CD4-positive, alpha-beta memory T cell (primary cell): ENCODE results near the gene TMEM25. TPM values are rescaled to one million over a fixed set of nuclear protein-coding genes. Genes with fewer than 3 reads are reported as not detected.

ENCODE experiments used
- CTCF ChIA-PET: fragments of 350-600 bp; sonication (Branson Sonifier 250); formaldehyde crosslinking; loops from one replicate; lab custom pipeline; 2021; ENCODE audit warnings: inconsistent platforms; ENCODE audit not compliant: partially characterized antibody; lab: Charles Lee
- POLR2A ChIA-PET: fragments of 350-600 bp; sonication (Branson Sonifier 250); formaldehyde crosslinking; loops from one replicate; lab custom pipeline; 2021; ENCODE audit not compliant: partially characterized antibody; lab: Charles Lee
- DNase-seq, 5 donors: peaks; one replicate each; pipeline versions ENCODE4 v3.0.0 to v3.0.0-alpha.2; 2020 to 2022; ENCODE audit warnings: mixed read lengths in 1 of 5
- H3K27ac ChIP-seq: one replicate; pipeline ENCODE4 v1.7.0; 2013; ENCODE audit warnings: low read depth, low read length
- H3K27me3 ChIP-seq: 2 replicates; pipeline ENCODE4 v1.7.0; 2013; ENCODE audit warnings: mild to moderate bottlenecking, low read length, moderate library complexity; ENCODE audit not compliant: insufficient read depth
- H3K36me3 ChIP-seq: 2 replicates; pipeline ENCODE4 v1.7.0; 2013; ENCODE audit warnings: mild to moderate bottlenecking, low read length, moderate library complexity; ENCODE audit not compliant: insufficient read depth
- H3K4me1 ChIP-seq: 2 replicates; pipeline ENCODE4 v1.7.0; 2013; ENCODE audit warnings: mild to moderate bottlenecking, low read length, moderate library complexity; ENCODE audit not compliant: insufficient read depth
- H3K4me3 ChIP-seq, 2 donors: one replicate each; pipeline ENCODE4 v1.7.0; 2013; ENCODE audit warnings: low read length in 2 of 2, mild to moderate bottlenecking in 1 of 2
- H3K9me3 ChIP-seq, 2 donors: one replicate each; pipeline ENCODE4 v1.7.0; 2013; ENCODE audit warnings: low read length in 2 of 2, control low read depth in 1 of 2; ENCODE audit not compliant: control insufficient read depth in 1 of 2
- H3K27ac Mint-ChIP-seq, 7 donors: one replicate each; pipeline ENCODE4 v1.8.0; 2020 to 2021; ENCODE audit warnings: mixed read lengths in 7 of 7, mild to moderate bottlenecking in 6 of 7, inconsistent platforms in 3 of 7, moderate library complexity in 3 of 7
- H3K27me3 Mint-ChIP-seq, 2 donors: one replicate each; pipeline ENCODE4 v1.8.0; 2020 to 2021; ENCODE audit warnings: mixed read lengths in 2 of 2
- H3K36me3 Mint-ChIP-seq, 2 donors: one replicate each; pipeline ENCODE4 v1.8.0; 2020 to 2021; ENCODE audit warnings: mixed read lengths in 2 of 2, inconsistent platforms in 1 of 2, mild to moderate bottlenecking in 1 of 2
- H3K4me1 Mint-ChIP-seq, 4 donors: one replicate each; pipeline ENCODE4 v1.8.0; 2020 to 2021; ENCODE audit warnings: mixed read lengths in 4 of 4, mild to moderate bottlenecking in 1 of 4
- H3K4me3 Mint-ChIP-seq, 8 donors: one replicate each; pipeline ENCODE4 v1.8.0; 2020 to 2021; ENCODE audit warnings: mixed read lengths in 8 of 8, mild to moderate bottlenecking in 7 of 8, moderate library complexity in 6 of 8, inconsistent platforms in 3 of 8
- H3K9me3 Mint-ChIP-seq, 8 donors: one replicate each; pipeline ENCODE4 v1.8.0; 2020 to 2021; ENCODE audit warnings: mixed read lengths in 8 of 8, mild to moderate bottlenecking in 5 of 8, inconsistent platforms in 3 of 8, moderate library complexity in 1 of 8
- intact Hi-C: fragments of 100-400 bp; cut with micrococcal nuclease; formaldehyde crosslinking; loops from one replicate; pipeline ENCODE4 v1.15.1; 2023
- polyA plus RNA-seq, 2 donors: library from polyadenylated mRNA; unstranded; fragments of 300-500 nt; fragmentation: Illumina TruSeq; gene quantifications; one replicate each; pipeline ENCODE4 v1.2.3, GENCODE V29; 2021
- total RNA-seq, 2 experiments: library from RNA; stranded (reverse); gene quantifications; one replicate each; pipeline ENCODE4 v1.2.3, GENCODE V29; 2021

Gene TMEM25
- total and polyA plus RNA-seq, 4 experiments from 2014 or later = 16.5 to 26.5 (median 19.8) TPM

DNA sequence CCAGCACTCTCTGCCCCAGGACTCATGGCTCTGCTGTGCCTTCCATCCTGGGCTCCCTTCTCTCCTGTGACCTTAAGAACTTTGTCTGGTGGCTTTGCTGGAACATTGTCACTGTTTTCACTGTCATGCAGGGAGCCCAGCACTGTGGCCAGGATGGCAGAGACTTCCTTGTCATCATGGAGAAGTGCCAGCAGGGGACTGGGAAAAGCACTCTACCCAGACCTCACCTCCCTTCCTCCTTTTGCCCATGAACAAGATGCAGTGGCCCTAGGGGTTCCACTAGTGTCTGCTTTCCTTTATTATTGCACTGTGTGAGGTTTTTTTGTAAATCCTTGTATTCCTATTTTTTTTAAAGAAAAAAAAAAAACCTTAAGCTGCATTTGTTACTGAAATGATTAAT, 6.6 kb upstream of the TMEM25 start:
- no peaks in the 10 kb centered on the region for H3K9me3 ChIP-seq
- no peak overlapping the region for H3K27ac ChIP-seq
- Mint-ChIP-seq H3K9me3 (peaks cover 0 to 2% (median 0%) of the 10 kb centered on the region in 8 donors), H3K27me3 (no peaks in the 10 kb centered on the region), H3K4me3 (no peak overlapping the region), H3K27ac (peak overlapping the region in 1 of 7 donors; percentile 60), H3K36me3 (peaks cover 30 to 48% of the 10 kb centered on the region in 2 donors), H3K4me1 (peaks cover 10 to 26% (median 15%) of the 10 kb centered on the region in 4 donors)
- no peak for DNase-seq
- peaks cover 12% of the 10 kb centered on the region for H3K4me1 ChIP-seq
- CTCF ChIA-PET = interaction anchor here (1.4 kb wide), 1 partner anchor 151 kb away, joined by 3 read pairs; no protein-coding TSS in a partner anchor
- intact Hi-C loops = no loop called here
- H3K4me3 ChIP-seq = no peak overlapping the region
- peaks cover 39% of the 10 kb centered on the region for H3K36me3 ChIP-seq
- POLR2A ChIA-PET = interaction anchor here (0.9 to 1.0 kb wide), 2 partner anchors 10 to 87 kb away, joined by 3 read pairs; no protein-coding TSS in a partner anchor
- no peaks in the 10 kb centered on the region for H3K27me3 ChIP-seq

DNA sequence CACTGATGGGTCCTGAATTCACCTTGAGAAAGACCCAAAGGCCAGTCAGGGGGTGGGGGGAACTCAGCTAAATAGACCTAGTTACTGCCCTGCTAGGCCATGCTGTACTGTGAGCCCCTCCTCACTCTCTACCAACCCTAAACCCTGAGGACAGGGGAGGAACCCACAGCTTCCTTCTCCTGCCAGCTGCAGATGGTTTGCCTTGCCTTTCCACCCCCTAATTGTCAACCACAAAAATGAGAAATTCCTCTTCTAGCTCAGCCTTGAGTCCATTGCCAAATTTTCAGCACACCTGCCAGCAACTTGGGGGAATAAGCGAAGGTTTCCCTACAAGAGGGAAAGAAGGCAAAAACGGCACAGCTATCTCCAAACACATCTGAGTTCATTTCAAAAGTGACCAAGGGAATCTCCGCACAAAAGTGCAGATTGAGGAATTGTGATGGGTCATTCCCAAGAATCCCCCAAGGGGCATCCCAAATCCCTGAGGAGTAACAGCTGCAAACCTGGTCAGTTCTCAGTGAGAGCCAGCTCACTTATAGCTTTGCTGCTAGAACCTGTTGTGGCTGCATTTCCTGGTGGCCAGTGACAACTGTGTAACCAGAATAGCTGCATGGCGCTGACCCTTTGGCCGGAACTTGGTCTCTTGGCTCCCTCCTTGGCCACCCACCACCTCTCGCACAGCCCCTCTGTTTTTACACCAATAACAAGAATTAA, 6.1 kb upstream of the TMEM25 start:
- no peaks in the 10 kb centered on the region for H3K27me3 ChIP-seq
- H3K36me3 Mint-ChIP-seq = peaks cover 25 to 42% of the 10 kb centered on the region in 2 donors
- H3K27me3 Mint-ChIP-seq = no peaks in the 10 kb centered on the region
- intact Hi-C loops = no loop called here
- peaks cover 33% of the 10 kb centered on the region for H3K36me3 ChIP-seq
- ChIA-PET POLR2A (interaction anchor here (0.9 to 1.0 kb wide), 2 partner anchors 10 to 86 kb away, joined by 3 read pairs; no protein-coding TSS in a partner anchor), CTCF (interaction anchor here (1.1 kb wide), 1 partner anchor 37 kb away, joined by 3 read pairs; no protein-coding TSS in a partner anchor)
- H3K9me3 Mint-ChIP-seq = peaks cover 0 to 2% (median 0%) of the 10 kb centered on the region in 8 donors
- H3K27ac Mint-ChIP-seq = peak overlapping the region in 4 of 7 donors; percentile 4 to 79 (median 66)
- peaks cover 13 to 31% (median 17%) of the 10 kb centered on the region in 4 donors for H3K4me1 Mint-ChIP-seq
- H3K9me3 ChIP-seq = no peaks in the 10 kb centered on the region
- peaks cover 18% of the 10 kb centered on the region for H3K4me1 ChIP-seq
- no peak overlapping the region for H3K27ac ChIP-seq
- no peak for DNase-seq
- no peak overlapping the region for H3K4me3 Mint-ChIP-seq
- H3K4me3 ChIP-seq = no peak overlapping the region

DNA sequence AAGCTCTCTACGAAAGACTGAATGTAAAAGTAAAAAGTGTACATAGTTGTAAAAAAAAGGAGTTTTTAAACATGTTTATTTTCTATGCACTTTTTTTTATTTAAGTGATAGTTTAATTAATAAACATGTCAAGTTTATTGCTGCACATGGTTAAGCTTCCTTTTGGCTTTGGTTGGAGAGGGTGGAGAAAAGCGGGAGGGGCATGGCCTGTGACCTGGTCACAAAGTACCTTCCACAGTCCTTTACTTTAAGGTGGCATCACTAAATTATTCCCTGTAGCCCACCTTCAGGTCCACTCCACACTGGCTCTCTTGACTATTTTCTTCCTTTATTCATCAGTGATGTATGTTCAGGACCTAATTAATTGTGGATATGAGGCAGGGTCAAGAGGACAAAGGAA, 4.3 kb upstream of the TMEM25 start:
- Mint-ChIP-seq H3K4me1 (peaks cover 19 to 40% (median 26%) of the 10 kb centered on the region in 4 donors), H3K27me3 (no peaks in the 10 kb centered on the region), H3K4me3 (no peak overlapping the region), H3K9me3 (peaks cover 0 to 2% (median 0%) of the 10 kb centered on the region in 8 donors), H3K27ac (no peak overlapping the region), H3K36me3 (peaks cover 15 to 32% of the 10 kb centered on the region in 2 donors)
- no peak overlapping the region for H3K4me3 ChIP-seq
- DNase-seq = no peak
- H3K9me3 ChIP-seq = no peaks in the 10 kb centered on the region
- no peaks in the 10 kb centered on the region for H3K27me3 ChIP-seq
- CTCF ChIA-PET = no interaction called here
- peaks cover 27% of the 10 kb centered on the region for H3K4me1 ChIP-seq
- POLR2A ChIA-PET = interaction anchor here (1.4 kb wide), 1 partner anchor 91 kb away, joined by 7 read pairs; the partner anchor contains the start of gene KMT2A
- H3K36me3 ChIP-seq = peaks cover 15% of the 10 kb centered on the region
- intact Hi-C loops = no loop called here
- H3K27ac ChIP-seq = no peak overlapping the region

DNA sequence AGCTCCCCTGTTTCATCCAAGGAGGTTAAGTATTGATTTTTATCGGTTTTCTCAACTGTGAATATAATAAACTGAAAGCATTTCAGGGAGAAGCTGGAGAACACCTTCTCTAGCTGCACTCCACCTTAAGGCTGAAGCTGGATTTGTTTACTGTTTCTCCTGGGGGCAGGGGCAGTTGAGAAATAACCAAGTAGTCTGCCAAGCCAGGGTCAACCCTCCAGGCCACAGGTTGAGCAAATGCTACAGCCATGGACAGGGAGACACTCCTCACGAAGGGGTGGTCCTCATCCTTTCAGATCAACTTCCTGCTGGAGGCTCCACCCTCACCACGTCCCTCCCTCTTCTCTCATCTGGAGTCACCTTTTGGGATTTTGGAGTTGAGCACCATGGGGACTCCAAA, 3.9 kb upstream of the TMEM25 start, which contains the start of gene TTC36:
Gene TTC36 (plus strand): TSS at position 366 of the 400 bp plus-strand sequence. CDS start 21 bp downstream, at position 387.
- intact Hi-C loops = no loop called here
- peaks cover 0 to 2% (median 0%) of the 10 kb centered on the region in 8 donors for H3K9me3 Mint-ChIP-seq
- H3K36me3 Mint-ChIP-seq = peaks cover 11 to 27% of the 10 kb centered on the region in 2 donors
- no peaks in the 10 kb centered on the region for H3K27me3 ChIP-seq
- peaks cover 19 to 44% (median 30%) of the 10 kb centered on the region in 4 donors for H3K4me1 Mint-ChIP-seq
- H3K4me3 Mint-ChIP-seq = peak within 1 kb of the TSS in 2 of 8 donors; percentile 4 to 18
- H3K9me3 ChIP-seq = no peaks in the 10 kb centered on the region
- ChIA-PET POLR2A (interaction anchor here (1.4 kb wide), 1 partner anchor 91 kb away, joined by 7 read pairs; the partner anchor contains the start of gene KMT2A), CTCF (no interaction called here)
- peaks cover 32% of the 10 kb centered on the region for H3K4me1 ChIP-seq
- H3K36me3 ChIP-seq = peaks cover 11% of the 10 kb centered on the region
- no peaks in the 10 kb centered on the region for H3K27me3 Mint-ChIP-seq
- no peak within 1 kb of the TSS for H3K4me3 ChIP-seq
- no peak for DNase-seq
- peak within 1 kb of the TSS in 6 of 7 donors; percentile 9 to 72 (median 31) for H3K27ac Mint-ChIP-seq
- no peak within 1 kb of the TSS for H3K27ac ChIP-seq

DNA sequence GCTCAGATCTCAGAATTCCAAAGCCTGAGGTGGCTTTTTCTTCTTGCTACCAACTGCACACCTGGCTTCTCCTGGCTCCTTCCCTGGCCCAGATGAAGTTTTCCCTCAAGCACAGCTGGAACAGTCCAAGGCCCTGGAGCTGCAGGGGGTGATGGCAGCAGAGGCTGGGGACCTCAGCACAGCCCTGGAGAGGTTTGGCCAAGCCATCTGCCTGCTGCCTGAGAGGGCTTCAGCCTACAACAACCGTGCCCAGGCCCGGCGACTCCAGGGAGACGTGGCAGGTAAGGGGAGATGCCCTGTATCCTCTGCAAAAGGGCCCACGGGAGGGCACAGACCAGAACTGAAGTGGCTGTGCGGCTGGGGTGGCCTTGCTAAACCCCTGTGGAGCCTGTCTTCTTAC, 2.5 kb upstream of the TMEM25 start:
- H3K4me1 Mint-ChIP-seq = peaks cover 19 to 47% (median 32%) of the 10 kb centered on the region in 4 donors
- ChIA-PET CTCF (no interaction called here), POLR2A (no interaction called here)
- no peaks in the 10 kb centered on the region for H3K27me3 Mint-ChIP-seq
- Histone ChIP-seq H3K27me3 (no peaks in the 10 kb centered on the region), H3K27ac (no peak overlapping the region), H3K4me1 (peaks cover 32% of the 10 kb centered on the region), H3K9me3 (no peaks in the 10 kb centered on the region), H3K4me3 (no peak overlapping the region), H3K36me3 (peaks cover 3% of the 10 kb centered on the region)
- intact Hi-C loops = no loop called here
- peaks cover 6 to 22% of the 10 kb centered on the region in 2 donors for H3K36me3 Mint-ChIP-seq
- no peak for DNase-seq
- H3K9me3 Mint-ChIP-seq = peaks cover 0 to 2% (median 0%) of the 10 kb centered on the region in 8 donors
- H3K27ac Mint-ChIP-seq = peak overlapping the region in 1 of 7 donors; percentile 86
- no peak overlapping the region for H3K4me3 Mint-ChIP-seq

DNA sequence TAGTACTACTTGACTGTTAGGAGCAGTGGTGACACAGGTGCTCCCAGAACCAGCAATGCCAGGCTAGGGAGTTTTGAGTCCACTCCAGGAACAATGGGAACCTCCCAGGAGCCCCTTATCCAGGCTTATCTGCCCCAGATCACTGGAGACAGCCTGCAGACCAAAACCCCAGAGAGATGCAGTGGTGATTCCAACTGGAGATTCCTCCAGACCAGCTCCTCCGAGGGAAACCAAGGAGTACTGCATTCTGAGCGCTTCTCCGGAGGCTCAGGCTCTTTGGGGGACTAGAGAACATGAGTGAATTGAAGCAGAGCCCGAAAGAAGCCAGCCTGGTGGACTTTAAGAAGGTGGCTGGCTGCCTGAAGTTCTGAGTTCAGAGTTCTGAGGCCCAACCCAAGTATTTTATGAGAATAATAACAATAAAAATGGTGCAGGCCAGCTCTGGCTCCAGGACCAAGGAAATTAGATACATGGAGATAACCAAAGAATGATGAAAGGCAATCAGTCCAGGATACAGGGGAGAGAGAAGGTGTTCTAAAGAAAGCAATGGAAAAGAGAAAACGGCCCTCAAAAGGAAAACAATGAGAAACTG, 1.3 kb upstream of the TMEM25 start:
- Histone ChIP-seq H3K4me1 (peaks cover 32% of the 10 kb centered on the region), H3K4me3 (peak overlapping the region in 1 of 2 donors; percentile 77), H3K36me3 (peaks cover 2% of the 10 kb centered on the region), H3K27ac (no peak overlapping the region), H3K9me3 (no peaks in the 10 kb centered on the region), H3K27me3 (no peaks in the 10 kb centered on the region)
- H3K27ac Mint-ChIP-seq = peak overlapping the region in 6 of 7 donors; percentile 52 to 91 (median 85)
- peaks cover 0 to 14% of the 10 kb centered on the region in 2 donors for H3K36me3 Mint-ChIP-seq
- H3K27me3 Mint-ChIP-seq = no peaks in the 10 kb centered on the region
- intact Hi-C loops = loop anchor here (5.0 kb wide), 1 partner anchor 38 kb away; the partner anchor contains the start of gene IFT46
- ChIA-PET CTCF (no interaction called here), POLR2A (interaction anchor here (0.6 to 1.5 kb wide), 6 partner anchors 37 to 170 kb away, joined by 3 to 10 read pairs (median 3); partner anchors contain the start of genes ARCN1, ATP5MG, KMT2A and UBE4A)
- H3K4me3 Mint-ChIP-seq = peak overlapping the region; percentile 87 to 95 (median 91)
- no peak for DNase-seq
- peaks cover 0 to 2% (median 0%) of the 10 kb centered on the region in 8 donors for H3K9me3 Mint-ChIP-seq
- peaks cover 19 to 47% (median 32%) of the 10 kb centered on the region in 4 donors for H3K4me1 Mint-ChIP-seq
